ENCODE results near the gene FYTTD1.
"Not testable (repeated sequence)": the region's sequence is repeated elsewhere in the genome, so short reads cannot be mapped to it uniquely, and the experiment has no call there.

FYTTD1 gene, protein sequence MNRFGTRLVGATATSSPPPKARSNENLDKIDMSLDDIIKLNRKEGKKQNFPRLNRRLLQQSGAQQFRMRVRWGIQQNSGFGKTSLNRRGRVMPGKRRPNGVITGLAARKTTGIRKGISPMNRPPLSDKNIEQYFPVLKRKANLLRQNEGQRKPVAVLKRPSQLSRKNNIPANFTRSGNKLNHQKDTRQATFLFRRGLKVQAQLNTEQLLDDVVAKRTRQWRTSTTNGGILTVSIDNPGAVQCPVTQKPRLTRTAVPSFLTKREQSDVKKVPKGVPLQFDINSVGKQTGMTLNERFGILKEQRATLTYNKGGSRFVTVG

DNA sequence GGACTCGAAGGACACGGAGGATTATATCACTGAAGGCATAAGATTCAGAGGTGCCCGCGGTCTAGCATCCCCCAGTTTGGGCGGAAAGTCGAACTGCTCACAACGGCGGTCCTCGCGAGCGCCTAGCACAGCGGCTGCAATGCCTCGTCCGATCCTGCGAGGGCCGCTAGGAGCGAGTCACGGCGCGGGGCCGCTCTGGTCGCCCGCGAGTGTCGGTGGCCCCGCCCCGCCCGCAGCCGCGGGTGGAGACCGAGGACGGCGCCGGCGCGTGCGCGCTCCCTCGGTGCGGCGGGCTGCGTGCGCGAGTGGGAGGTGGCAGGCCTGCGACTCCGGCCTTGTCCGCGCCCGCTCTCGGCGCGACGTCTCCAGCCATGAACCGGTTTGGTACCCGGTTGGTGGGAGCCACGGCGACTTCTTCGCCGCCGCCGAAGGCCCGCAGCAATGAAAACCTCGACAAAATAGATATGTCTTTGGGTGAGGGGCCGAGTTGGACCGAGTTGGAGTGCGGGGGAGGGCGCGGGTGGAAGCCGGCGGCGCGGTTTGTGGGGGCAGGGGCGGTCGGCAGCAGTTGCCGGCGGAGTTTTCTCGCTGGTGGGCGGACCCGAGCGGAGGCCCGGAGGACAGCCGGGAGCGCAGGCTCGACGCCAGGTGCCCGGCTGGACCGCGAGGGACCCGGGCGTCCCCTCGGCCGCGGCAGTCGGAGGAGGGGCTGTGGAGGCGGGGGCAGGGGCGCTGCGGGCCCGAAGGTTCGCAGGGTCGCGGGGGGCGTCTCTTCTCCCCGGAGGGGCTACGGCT is at the start of gene FYTTD1:
Gene FYTTD1, plus strand, starts transcription at position 283 of the 795 bp plus-strand sequence. Its CDS starts 89 bp downstream, at position 372.
- peak; percentile 74 for DNase-seq (ENCODE audit: extremely low read depth in 1 of 2, low read depth in 1 of 2)

DNA sequence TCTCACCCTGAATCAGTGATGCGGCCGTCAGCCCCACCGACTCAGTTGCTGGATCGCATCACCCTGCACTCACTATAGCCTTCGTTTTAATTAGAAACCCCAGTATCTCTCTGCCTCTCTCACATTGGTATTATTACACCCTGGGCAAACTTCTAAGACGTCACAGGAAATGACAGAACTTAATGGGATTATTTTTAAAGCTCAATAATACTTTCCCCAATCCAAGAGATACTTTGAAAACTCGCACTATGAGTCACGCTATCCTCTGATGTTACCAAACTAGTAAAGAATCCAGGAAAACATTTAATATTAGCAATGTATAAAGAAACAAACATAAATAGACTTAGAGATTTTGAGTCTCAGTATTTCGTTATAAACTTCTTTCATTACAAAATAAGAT is 49.6 kb upstream of the FYTTD1 start:
- DNase-seq (ENCODE audit: extremely low read depth in 1 of 2, low read depth in 1 of 2) = no peak

- DNase-seq (ENCODE audit: extremely low read depth in 1 of 2, low read depth in 1 of 2) = no peak
Measured at GRCh38 chr3:197701841-197702240, 47.8 kb upstream of the FYTTD1 start.

DNA sequence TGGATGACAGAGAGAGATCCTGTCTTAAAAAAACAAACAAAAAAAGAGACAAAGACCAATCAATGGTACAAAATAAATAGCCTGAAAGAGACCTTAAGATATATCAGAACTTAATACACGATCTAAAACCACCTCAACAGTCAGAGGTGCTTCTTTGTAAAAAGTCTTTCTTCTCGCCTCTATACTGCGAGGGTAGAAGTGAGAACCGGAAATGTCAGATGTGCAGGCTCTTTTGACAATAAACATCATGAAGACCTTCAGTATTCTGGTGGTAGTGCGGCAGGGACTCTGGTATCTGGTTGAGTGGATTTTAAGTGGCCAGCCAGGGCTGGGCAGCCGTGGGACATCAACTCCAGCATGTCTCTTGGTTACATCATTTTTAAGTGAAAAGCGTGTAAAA is 43.0 kb upstream of the FYTTD1 start:
- no peak for DNase-seq (ENCODE audit: extremely low read depth in 1 of 2, low read depth in 1 of 2)

- DNase-seq (ENCODE audit: extremely low read depth in 1 of 2, low read depth in 1 of 2) = no peak
Measured at GRCh38 chr3:197709135-197709534, 40.5 kb upstream of the FYTTD1 start.

- not testable (repeated sequence) for DNase-seq (ENCODE audit: extremely low read depth in 1 of 2, low read depth in 1 of 2)
Measured at GRCh38 chr3:197710965-197711364, 38.7 kb upstream of the FYTTD1 start.

- peak; percentile 64 to 90 for DNase-seq (ENCODE audit: extremely low read depth in 1 of 2, low read depth in 1 of 2)
Measured at GRCh38 chr3:197711973-197712707, 37.5 kb upstream of the FYTTD1 start.

- no peak for DNase-seq (ENCODE audit: extremely low read depth in 1 of 2, low read depth in 1 of 2)
Measured at GRCh38 chr3:197713477-197713822, 36.2 kb upstream of the FYTTD1 start.

DNA sequence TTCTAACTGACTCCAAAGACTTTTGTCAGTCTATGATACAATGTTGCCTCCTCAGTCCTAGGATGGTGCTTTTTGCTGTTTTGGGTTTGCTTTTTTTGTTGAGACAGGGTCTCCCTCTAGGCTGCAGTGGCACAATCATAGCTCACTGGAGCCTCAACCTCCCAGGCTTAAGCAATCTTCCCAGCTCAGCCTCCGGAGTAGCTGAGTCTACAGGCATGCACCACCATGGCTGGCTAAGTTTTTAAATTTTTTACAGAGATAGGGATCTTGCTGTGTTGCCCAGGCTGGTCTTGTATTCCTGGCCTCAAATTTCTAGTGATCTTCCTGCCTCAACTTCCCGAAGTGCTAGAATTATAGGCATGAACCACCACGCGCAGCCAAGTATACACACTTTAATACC is 35.4 kb upstream of the FYTTD1 start:
- DNase-seq (ENCODE audit: extremely low read depth in 1 of 2, low read depth in 1 of 2) = no peak

DNA sequence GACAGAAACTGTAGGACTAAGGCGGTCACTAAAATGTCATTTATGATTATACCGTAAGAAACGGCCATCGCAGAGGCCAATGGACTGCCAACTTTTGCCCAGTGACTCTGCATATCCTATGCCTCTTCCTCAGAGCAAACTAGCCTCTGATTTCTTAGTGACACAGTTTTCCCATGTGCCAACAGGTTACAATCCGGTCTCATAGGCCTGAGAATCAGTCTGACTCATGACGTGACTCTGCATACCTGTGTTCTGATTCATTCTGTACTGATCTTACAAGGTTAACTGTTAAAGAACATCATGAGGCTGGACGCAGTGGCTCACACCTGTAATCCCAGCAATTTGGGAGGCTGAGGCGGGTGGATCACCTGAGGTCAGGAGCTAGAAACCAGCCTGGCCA is 30.8 kb upstream of the FYTTD1 start:
- DNase-seq (ENCODE audit: extremely low read depth in 1 of 2, low read depth in 1 of 2) = no peak

DNA sequence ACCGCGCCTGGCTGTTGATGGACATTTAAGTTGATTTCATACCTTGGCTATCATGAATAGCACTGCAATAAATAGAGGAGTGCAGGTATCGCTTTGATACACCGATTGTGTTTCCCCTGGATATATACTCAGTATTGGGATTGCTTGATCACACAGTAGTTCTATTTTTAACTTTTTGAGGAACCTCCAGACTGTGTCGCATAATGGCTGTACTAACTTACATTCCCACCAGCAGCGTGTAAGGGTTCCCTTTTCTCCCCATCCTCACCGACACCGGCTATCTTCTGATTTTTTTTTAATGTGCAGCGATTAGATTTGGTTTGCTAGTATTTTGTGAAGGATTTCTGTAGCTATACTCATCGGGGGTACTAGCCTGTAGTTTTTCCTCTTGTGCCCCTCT is 29.0 kb upstream of the FYTTD1 start:
- DNase-seq (ENCODE audit: extremely low read depth in 1 of 2, low read depth in 1 of 2) = no peak

- DNase-seq (ENCODE audit: extremely low read depth in 1 of 2, low read depth in 1 of 2) = no peak
Measured at GRCh38 chr3:197722734-197723133, 26.9 kb upstream of the FYTTD1 start.

GRCh38 chr3:197727878-197728277 is 21.8 kb upstream of the FYTTD1 start:
- DNase-seq (ENCODE audit: extremely low read depth in 1 of 2, low read depth in 1 of 2) = not testable (repeated sequence)

GRCh38 chr3:197728487-197728886 is 21.2 kb upstream of the FYTTD1 start:
- DNase-seq (ENCODE audit: extremely low read depth in 1 of 2, low read depth in 1 of 2) = no peak

- no peak for DNase-seq (ENCODE audit: extremely low read depth in 1 of 2, low read depth in 1 of 2)
Measured at GRCh38 chr3:197730200-197730599, 19.5 kb upstream of the FYTTD1 start.

GRCh38 chr3:197730770-197731169 is 18.9 kb upstream of the FYTTD1 start:
- DNase-seq (ENCODE audit: extremely low read depth in 1 of 2, low read depth in 1 of 2) = not testable (repeated sequence)

GRCh38 chr3:197731483-197731882 is 18.2 kb upstream of the FYTTD1 start:
- not testable (repeated sequence) for DNase-seq (ENCODE audit: extremely low read depth in 1 of 2, low read depth in 1 of 2)

- DNase-seq (ENCODE audit: extremely low read depth in 1 of 2, low read depth in 1 of 2) = no peak
Measured at GRCh38 chr3:197733042-197733441, 16.6 kb upstream of the FYTTD1 start.

DNA sequence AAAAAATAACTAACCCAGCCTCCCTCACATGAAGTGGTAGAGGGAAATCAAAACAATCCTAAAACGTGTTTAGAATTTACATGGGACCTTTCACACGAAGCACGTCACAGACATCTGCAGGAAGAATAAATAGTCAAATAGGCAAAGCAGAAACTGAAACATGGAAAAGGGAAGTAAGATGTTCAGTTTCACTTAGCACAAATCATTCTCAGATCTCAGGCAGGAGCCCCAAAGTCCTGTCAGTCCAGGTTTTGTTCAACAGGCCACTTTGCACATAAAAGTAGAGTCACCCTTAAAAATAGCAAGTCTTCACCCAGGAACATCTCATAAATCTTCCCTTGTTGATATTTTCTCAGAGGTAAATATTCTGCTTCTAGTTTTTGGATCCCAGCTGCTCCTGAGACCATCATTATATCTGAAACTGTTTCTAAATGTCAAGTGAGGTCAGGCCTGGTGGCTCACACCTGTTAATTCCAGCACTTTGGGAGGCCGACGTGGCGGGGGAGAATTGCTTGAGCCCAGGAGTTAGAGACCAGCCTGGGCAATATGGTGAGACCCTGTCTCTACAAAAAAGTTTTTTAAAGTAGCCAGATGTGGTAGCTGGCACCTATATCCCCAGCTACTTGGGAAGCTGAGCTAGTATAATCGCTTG is 14.9 kb upstream of the FYTTD1 start:
- no peak for DNase-seq (ENCODE audit: extremely low read depth in 1 of 2, low read depth in 1 of 2)

DNA sequence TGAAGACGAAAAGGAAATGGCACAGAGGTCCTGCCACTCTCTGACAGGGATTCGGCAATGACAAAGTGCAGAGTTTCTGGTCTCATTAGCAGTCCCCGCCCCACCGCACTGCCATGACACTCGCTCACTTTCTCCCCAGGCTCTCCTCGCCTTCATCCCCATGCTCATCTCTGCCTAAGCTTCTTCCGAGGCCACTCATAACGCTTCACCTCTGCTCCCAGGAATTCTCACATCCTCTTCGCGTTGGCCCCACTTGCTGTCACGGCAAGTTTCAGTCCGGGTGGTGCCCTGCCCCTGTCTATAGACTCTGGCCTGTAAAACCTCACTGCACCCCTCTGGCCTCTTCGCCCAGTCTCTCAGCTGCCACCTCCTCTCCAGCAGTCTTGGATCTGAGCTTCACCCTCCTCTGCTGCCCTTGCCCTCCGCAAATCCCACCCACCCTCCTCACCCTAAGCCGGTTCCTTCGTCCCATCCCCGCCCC is 13.6 kb upstream of the FYTTD1 start:
- DNase-seq (ENCODE audit: extremely low read depth in 1 of 2, low read depth in 1 of 2) = peak; percentile 23 to 36
